HepG2 (cell line): Measurements from ENCODE around the gene MITF. TPM values are rescaled to one million over a fixed set of nuclear protein-coding genes. Genes with fewer than 3 reads are reported as not detected.

Source experiments
- ATAC-seq: fragments of 200-7000 bp; cut with Tn5 transposase; 3 replicates; pipeline ENCODE4 v1.9.1; 2020; ENCODE audit warnings: mild to moderate bottlenecking, moderate library complexity
- BruUV-seq: library from RNA; stranded (reverse); fragments of 400-500 nt; replicated peaks from 2 replicates; lab custom pipeline; 2021; lab: Mats Ljungman, UMichigan
- CTCF ChIA-PET: fragments of 300-600 bp; formaldehyde crosslinking; extraction: SDS; loops from one replicate; lab custom pipeline; 2021; ENCODE audit warnings: low total read pairs, inconsistent platforms, low intra/inter-chr PET ratio; lab: Yijun Ruan, JAX
- POLR2A ChIA-PET: fragments of 350-600 bp; sonication (Branson Sonifier 250); formaldehyde crosslinking; loops from one replicate; lab custom pipeline; 2020; ENCODE audit warnings: antibody characterized with exemption, inconsistent platforms; lab: Yijun Ruan, JAX
- DNase-seq: peaks from one replicate; pipeline ENCODE4 v3.0.0-alpha.2; 2015; ENCODE audit warnings: low spot score
- FAIRE-seq: peaks from 3 replicates; lab custom pipeline; 2011; peaks lifted over from hg19 to GRCh38; lab: Jason Lieb, UNC
- H2AFZ ChIP-seq: one replicate; pipeline ENCODE4 v1.6.1; 2011; ENCODE audit warnings: low read length, inconsistent platforms
- H3K27ac ChIP-seq: fragments of 300-600 bp; 3 replicates; pipeline ENCODE4 v1.8.0; 2011; ENCODE audit warnings: mixed run types, mild to moderate bottlenecking, mixed read lengths, low read length, inconsistent platforms; ENCODE audit not compliant: insufficient read depth; ENCODE audit errors: extremely low read length
- H3K27me3 ChIP-seq, 2 experiments: fragments of 200-600 bp in 1 of 2; 2 replicates in 1 of 2; 3 replicates in 1 of 2; pipeline versions ENCODE4 v1.6.0 to v1.8.0; 2011; ENCODE audit warnings: low read length in 2 of 2, mild to moderate bottlenecking in 2 of 2, moderate library complexity in 2 of 2, inconsistent platforms in 1 of 2; ENCODE audit not compliant: insufficient read depth in 2 of 2, control insufficient read depth in 1 of 2
- H3K36me3 ChIP-seq, 2 experiments: fragments of 200-600 bp in 1 of 2; replicated peaks in 1 of 2; 2 replicates in 1 of 2; 3 replicates in 1 of 2; pipeline versions ENCODE4 v1.5.1 to v1.8.0; 2011; ENCODE audit warnings: low read length in 2 of 2, inconsistent platforms in 1 of 2; ENCODE audit not compliant: insufficient read depth in 2 of 2, control insufficient read depth in 1 of 2
- H3K4me1 ChIP-seq: 2 replicates; pipeline ENCODE4 v1.5.1; 2012; ENCODE audit warnings: low read length, inconsistent platforms; ENCODE audit not compliant: insufficient read depth
- H3K4me2 ChIP-seq: 2 replicates; pipeline ENCODE4 v1.6.0; 2011; ENCODE audit warnings: low read depth, low read length, inconsistent platforms
- H3K4me3 ChIP-seq, 3 experiments: fragments of 200-600 bp in 1 of 3; sonication (generic), shearing (Covaris generic) in 1 of 3; replicated peaks in 1 of 3; 2 replicates each; pipeline ENCODE4 v1.5.1; 2011 to 2016; ENCODE audit warnings: low read length in 3 of 3, inconsistent platforms in 2 of 3, low read depth in 2 of 3, mild to moderate bottlenecking in 2 of 3, control low read depth in 1 of 3, mixed read lengths in 1 of 3; ENCODE audit not compliant: insufficient read depth in 1 of 3
- H3K79me2 ChIP-seq: one replicate; pipeline ENCODE4 v1.6.1; 2011; ENCODE audit warnings: low read length, inconsistent platforms; ENCODE audit not compliant: insufficient read depth
- H3K9ac ChIP-seq: 2 replicates; pipeline ENCODE4 v1.6.0; 2011; ENCODE audit warnings: mild to moderate bottlenecking, low read depth, low read length, inconsistent platforms; ENCODE audit not compliant: insufficient read depth
- H3K9me3 ChIP-seq: 2 replicates; pipeline ENCODE4 v1.5.1; 2012; ENCODE audit warnings: mild to moderate bottlenecking, low read length
- H4K20me1 ChIP-seq: 2 replicates; pipeline ENCODE4 v1.6.0; 2011; ENCODE audit warnings: inconsistent platforms, mild to moderate bottlenecking, low read length, moderate library complexity; ENCODE audit not compliant: insufficient read depth
- AKAP8 ChIP-seq: sonication (generic); formaldehyde crosslinking; IDR thresholded peaks from 2 replicates; pipeline ENCODE4 v1.5.1; 2020; ENCODE audit warnings: mild to moderate bottlenecking, missing genetic modification reagents
- GTF3A ChIP-seq: sonication (generic); formaldehyde crosslinking; conservative IDR thresholded peaks from 2 replicates; pipeline ENCODE4 v1.4.0; 2020; ENCODE audit warnings: mild to moderate bottlenecking, missing genetic modification reagents
- JDP2 ChIP-seq: sonication (generic); formaldehyde crosslinking; IDR thresholded peaks from 2 replicates; pipeline ENCODE4 v1.8.1; 2022; ENCODE audit warnings: missing genetic modification reagents, borderline replicate concordance
- KDM1A ChIP-seq: IDR thresholded peaks from 2 replicates; pipeline ENCODE4 v1.6.1; 2016; ENCODE audit warnings: missing compliant biosample characterization
- NR2F2 ChIP-seq: IDR thresholded peaks from 2 replicates; pipeline ENCODE4 v1.6.1; 2012; ENCODE audit warnings: low read depth, inconsistent platforms, borderline replicate concordance
- SRF ChIP-seq: IDR thresholded peaks from 2 replicates; pipeline ENCODE4 v1.6.1; 2011; ENCODE audit warnings: mild to moderate bottlenecking, low read depth, low read length, moderate library complexity
- ZBTB26 ChIP-seq: IDR thresholded peaks from 2 replicates; pipeline ENCODE4 v1.6.1; 2016; ENCODE audit warnings: missing compliant biosample characterization, missing genetic modification reagents, borderline replicate concordance
- ZIK1 ChIP-seq: sonication (generic); formaldehyde crosslinking; IDR thresholded peaks from 2 replicates; pipeline ENCODE4 v1.5.0; 2020; ENCODE audit warnings: mild to moderate bottlenecking, low read depth, missing genetic modification reagents, borderline replicate concordance
- ZNF441 ChIP-seq: sonication (generic); formaldehyde crosslinking; IDR thresholded peaks from 2 replicates; pipeline ENCODE4 v1.7.0; 2021; ENCODE audit warnings: missing genetic modification reagents, borderline replicate concordance
- ZNF790 ChIP-seq: sonication (generic); formaldehyde crosslinking; IDR thresholded peaks from 2 replicates; pipeline ENCODE4 v1.8.0; 2022; ENCODE audit warnings: missing genetic modification reagents, mild to moderate bottlenecking, borderline replicate concordance
- ZNF792 ChIP-seq: IDR thresholded peaks from 2 replicates; pipeline ENCODE4 v1.6.1; 2016
- WGBS: methylation state at CpG from one replicate; pipeline ENCODE4 v1.1.6; 2017; ENCODE audit warnings: low lambda C conversion rate; 5-methylcytosine and 5-hydroxymethylcytosine counted together
- in situ Hi-C: cut with HindIII; loops from 2 replicates; pipeline ENCODE4 v1.10.0; 2017; ENCODE audit warnings: low pct_unique_long_range_greater_than_20kb; ENCODE audit not compliant: extremely low pct_ligation_motif_present
- intact Hi-C: fragments of 100-400 bp; cut with micrococcal nuclease; formaldehyde crosslinking; loops from one replicate; pipeline ENCODE4 v1.10.0; 2022; ENCODE audit not compliant: unreplicated experiment
- polyA plus RNA-seq, 8 experiments: library from polyadenylated mRNA; depleted of rRNA in 3 of 8; stranded (reverse) in 7 of 8; unstranded in 1 of 8; fragments of >200 nt; fragmentation: Illumina TruSeq in 4 of 8; extraction: Trizol in 4 of 8; gene quantifications; 2 replicates each; pipeline versions ENCODE4 v1.2.1 to v1.2.3, GENCODE V29; 2011 to 2016; ENCODE audit warnings: low read depth in 4 of 8, missing spikeins in 1 of 8, mixed read lengths in 1 of 8; ENCODE audit not compliant: insufficient read depth in 1 of 8
- total RNA-seq, 5 experiments: library from RNA; depleted of rRNA; stranded (reverse); fragments of >200 nt; fragmentation: Illumina TruSeq; extraction: Trizol; gene quantifications; 2 replicates each; pipeline ENCODE4 v1.2.3, GENCODE V29; 2016; ENCODE audit warnings: low read depth in 1 of 5
- TF ChIP-seq, protein P1 (sequence below): sonication (generic); formaldehyde crosslinking; conservative IDR thresholded peaks from 2 replicates; pipeline ENCODE4 v1.4.0; 2020; ENCODE audit warnings: missing genetic modification reagents
- TF ChIP-seq, protein P2 (sequence below): sonication (generic); formaldehyde crosslinking; IDR thresholded peaks from 2 replicates; pipeline ENCODE4 v1.4.0; 2020; ENCODE audit warnings: missing genetic modification reagents

MITF gene
- total and polyA plus RNA-seq, 2 of the 13 experiments (the other 11 are each of a cell fraction or from before 2014, with no cell fraction given) = 0.12 to 0.38 TPM

GRCh38 chr3:69724722-69725435, 14.4 kb upstream of the MITF start:
- H2AFZ ChIP-seq = no peak overlapping the region
- H3K9me3 ChIP-seq = no peaks in the 10 kb centered on the region
- H4K20me1 ChIP-seq = no peaks in the 10 kb centered on the region
- in situ Hi-C loops = no loop called here
- no peaks in the 10 kb centered on the region for H3K36me3 ChIP-seq
- no peak overlapping the region for H3K9ac ChIP-seq
- intact Hi-C loops = no loop called here
- no peak for ATAC-seq
- BruUV-seq = no TSS peak
- H3K27me3 ChIP-seq = no peaks in the 10 kb centered on the region; a peak in 2 of 5 replicates
- H3K4me1 ChIP-seq = no peaks in the 10 kb centered on the region
- TF ChIP-seq AKAP8 (CRISPR knock-in tag) (no peak), SRF (no peak), NR2F2 (no peak), ZNF792 (CRISPR knock-in tag) (no peak), ZNF790 (no peak), GTF3A (CRISPR knock-in tag) (no peak), ZNF441 (CRISPR knock-in tag) (no peak), JDP2 (no peak), KDM1A (CRISPR knock-in tag) (no peak), ZBTB26 (CRISPR knock-in tag) (no peak), ZIK1 (CRISPR knock-in tag) (no peak)
- TF ChIP-seq, protein P1, sequence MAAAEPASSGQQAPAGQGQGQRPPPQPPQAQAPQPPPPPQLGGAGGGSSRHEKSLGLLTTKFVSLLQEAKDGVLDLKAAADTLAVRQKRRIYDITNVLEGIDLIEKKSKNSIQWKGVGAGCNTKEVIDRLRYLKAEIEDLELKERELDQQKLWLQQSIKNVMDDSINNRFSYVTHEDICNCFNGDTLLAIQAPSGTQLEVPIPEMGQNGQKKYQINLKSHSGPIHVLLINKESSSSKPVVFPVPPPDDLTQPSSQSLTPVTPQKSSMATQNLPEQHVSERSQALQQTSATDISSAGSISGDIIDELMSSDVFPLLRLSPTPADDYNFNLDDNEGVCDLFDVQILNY (CRISPR knock-in tag) = no peak
- TF ChIP-seq, protein P2, sequence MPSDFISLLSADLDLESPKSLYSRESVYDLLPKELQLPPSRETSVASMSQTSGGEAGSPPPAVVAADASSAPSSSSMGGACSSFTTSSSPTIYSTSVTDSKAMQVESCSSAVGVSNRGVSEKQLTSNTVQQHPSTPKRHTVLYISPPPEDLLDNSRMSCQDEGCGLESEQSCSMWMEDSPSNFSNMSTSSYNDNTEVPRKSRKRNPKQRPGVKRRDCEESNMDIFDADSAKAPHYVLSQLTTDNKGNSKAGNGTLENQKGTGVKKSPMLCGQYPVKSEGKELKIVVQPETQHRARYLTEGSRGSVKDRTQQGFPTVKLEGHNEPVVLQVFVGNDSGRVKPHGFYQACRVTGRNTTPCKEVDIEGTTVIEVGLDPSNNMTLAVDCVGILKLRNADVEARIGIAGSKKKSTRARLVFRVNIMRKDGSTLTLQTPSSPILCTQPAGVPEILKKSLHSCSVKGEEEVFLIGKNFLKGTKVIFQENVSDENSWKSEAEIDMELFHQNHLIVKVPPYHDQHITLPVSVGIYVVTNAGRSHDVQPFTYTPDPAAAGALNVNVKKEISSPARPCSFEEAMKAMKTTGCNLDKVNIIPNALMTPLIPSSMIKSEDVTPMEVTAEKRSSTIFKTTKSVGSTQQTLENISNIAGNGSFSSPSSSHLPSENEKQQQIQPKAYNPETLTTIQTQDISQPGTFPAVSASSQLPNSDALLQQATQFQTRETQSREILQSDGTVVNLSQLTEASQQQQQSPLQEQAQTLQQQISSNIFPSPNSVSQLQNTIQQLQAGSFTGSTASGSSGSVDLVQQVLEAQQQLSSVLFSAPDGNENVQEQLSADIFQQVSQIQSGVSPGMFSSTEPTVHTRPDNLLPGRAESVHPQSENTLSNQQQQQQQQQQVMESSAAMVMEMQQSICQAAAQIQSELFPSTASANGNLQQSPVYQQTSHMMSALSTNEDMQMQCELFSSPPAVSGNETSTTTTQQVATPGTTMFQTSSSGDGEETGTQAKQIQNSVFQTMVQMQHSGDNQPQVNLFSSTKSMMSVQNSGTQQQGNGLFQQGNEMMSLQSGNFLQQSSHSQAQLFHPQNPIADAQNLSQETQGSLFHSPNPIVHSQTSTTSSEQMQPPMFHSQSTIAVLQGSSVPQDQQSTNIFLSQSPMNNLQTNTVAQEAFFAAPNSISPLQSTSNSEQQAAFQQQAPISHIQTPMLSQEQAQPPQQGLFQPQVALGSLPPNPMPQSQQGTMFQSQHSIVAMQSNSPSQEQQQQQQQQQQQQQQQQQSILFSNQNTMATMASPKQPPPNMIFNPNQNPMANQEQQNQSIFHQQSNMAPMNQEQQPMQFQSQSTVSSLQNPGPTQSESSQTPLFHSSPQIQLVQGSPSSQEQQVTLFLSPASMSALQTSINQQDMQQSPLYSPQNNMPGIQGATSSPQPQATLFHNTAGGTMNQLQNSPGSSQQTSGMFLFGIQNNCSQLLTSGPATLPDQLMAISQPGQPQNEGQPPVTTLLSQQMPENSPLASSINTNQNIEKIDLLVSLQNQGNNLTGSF = no peak
- TF ChIP-seq, all 625 proteins: peak for 0
- Histone ChIP-seq H3K4me2 (no peak overlapping the region), H3K79me2 (no peaks in the 10 kb centered on the region), H3K4me3 (no peak overlapping the region), H3K27ac (no peak overlapping the region)
- CTCF ChIA-PET = no interaction called here
- POLR2A ChIA-PET = no interaction called here
- 0% methylated on average over 2 of the region's 2 CpGs for WGBS
- DNase-seq = no peak
- no peak for FAIRE-seq
